GM18520 (cell line): Measurements from ENCODE around the gene MCTP2.

ENCODE experiments used
- ATAC-seq: cut with Tn5 transposase; IDR thresholded peaks from one replicate; pipeline ENCODE4 v1.9.1; 2021; ENCODE audit not compliant: unreplicated experiment

MCTP2 gene

GRCh38 chr15:94259121-94259751 is 27.9 kb downstream of the MCTP2 start:
- ATAC-seq: no peak

- no peak for ATAC-seq
Measured at GRCh38 chr15:94259863-94260262, 28.5 kb downstream of the MCTP2 start.

- no peak for ATAC-seq
Measured at GRCh38 chr15:94262201-94262600, 30.8 kb downstream of the MCTP2 start.

GRCh38 chr15:94263341-94264273 is 32.2 kb downstream of the MCTP2 start:
- peak; percentile 75 for ATAC-seq

GRCh38 chr15:94265009-94265408 is 33.6 kb downstream of the MCTP2 start:
- no peak for ATAC-seq

GRCh38 chr15:94265982-94266381 is 34.6 kb downstream of the MCTP2 start:
- no peak for ATAC-seq

- no peak for ATAC-seq
Measured at GRCh38 chr15:94266789-94267188, 35.4 kb downstream of the MCTP2 start.

GRCh38 chr15:94269954-94270353 is 38.6 kb downstream of the MCTP2 start:
- ATAC-seq: no peak

- ATAC-seq: no peak
Measured at GRCh38 chr15:94270570-94270969, 39.2 kb downstream of the MCTP2 start.

- peak; percentile 77 for ATAC-seq
Measured at GRCh38 chr15:94272251-94272898, 41.0 kb downstream of the MCTP2 start.

GRCh38 chr15:94273826-94274225 is 42.5 kb downstream of the MCTP2 start:
- no peak for ATAC-seq

GRCh38 chr15:94274745-94275144 is 43.4 kb downstream of the MCTP2 start:
- ATAC-seq: no peak

GRCh38 chr15:94277485-94277884 is 46.1 kb downstream of the MCTP2 start:
- ATAC-seq: no peak

- ATAC-seq: no peak
Measured at GRCh38 chr15:94279736-94280135, 48.4 kb downstream of the MCTP2 start.

GRCh38 chr15:94280301-94280700 is 48.9 kb downstream of the MCTP2 start:
- ATAC-seq: no peak

GRCh38 chr15:94282269-94283250 is 51.2 kb downstream of the MCTP2 start:
- ATAC-seq: no peak

GRCh38 chr15:94286583-94286982 is 55.2 kb downstream of the MCTP2 start:
- ATAC-seq: no peak

GRCh38 chr15:94287794-94288246 is 56.5 kb downstream of the MCTP2 start:
- ATAC-seq: peak; percentile 98

GRCh38 chr15:94290730-94291129 is 59.4 kb downstream of the MCTP2 start:
- ATAC-seq: no peak
